ENCODE data around the gene THEM4.

DNA sequence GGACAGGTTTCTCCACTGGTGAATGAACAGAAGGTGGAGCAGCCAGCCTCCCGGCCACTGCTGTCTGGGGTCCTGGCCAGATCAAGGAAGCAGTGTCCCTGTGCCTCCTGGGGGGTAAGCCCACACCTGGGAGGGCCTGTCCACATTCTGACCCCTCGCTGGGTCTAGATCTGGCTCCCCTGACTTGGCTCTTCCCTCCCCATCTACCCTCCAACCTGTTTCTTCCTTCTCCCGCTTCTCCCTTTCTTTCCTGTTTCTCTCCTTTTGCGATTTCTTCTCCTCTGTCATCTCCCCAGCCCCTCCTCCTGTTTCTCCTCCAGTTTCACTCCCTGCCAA is 78.1 kb downstream of the THEM4 start:
- no peak for TF ChIP-seq CTCF (conservative IDR thresholded peaks at IDR 0.05; ENCODE audit: low read length)
- TF ChIP-seq EZH2phosphoT487 (IDR thresholded peaks at IDR 0.05; ENCODE audit: borderline replicate concordance, low read depth, low read length), result no peak
